SK-N-MC (cell line): Measurements from ENCODE around the gene KRTAP9-7.

Experiments used
- EZH2 ChIP-seq: fragments of 200-600 bp; sonication (generic); IDR thresholded peaks from one replicate; pipeline ENCODE4 v1.6.1; 2017; ENCODE audit warnings: antibody characterized with exemption
- POLR2AphosphoS5 ChIP-seq: IDR thresholded peaks from 2 replicates; pipeline ENCODE4 v1.6.1; 2012; ENCODE audit warnings: mild to moderate bottlenecking, low read depth, low read length, borderline replicate concordance

GRCh38 chr17:41322903-41323895, 47.7 kb downstream of the KRTAP9-7 start:
- TF ChIP-seq POLR2AphosphoS5 (no peak), EZH2 (no peak)
